DMS114 treated with DMSO at 0.1 percent for 48 hours (cell line): Measurements from ENCODE around the gene CFL1.

Source experiments
- DNase-seq: peaks from one replicate; lab custom pipeline; 2025; ENCODE audit not compliant: unreplicated experiment; lab: John Stamatoyannopoulos, UW

The CFL1 gene

DNA sequence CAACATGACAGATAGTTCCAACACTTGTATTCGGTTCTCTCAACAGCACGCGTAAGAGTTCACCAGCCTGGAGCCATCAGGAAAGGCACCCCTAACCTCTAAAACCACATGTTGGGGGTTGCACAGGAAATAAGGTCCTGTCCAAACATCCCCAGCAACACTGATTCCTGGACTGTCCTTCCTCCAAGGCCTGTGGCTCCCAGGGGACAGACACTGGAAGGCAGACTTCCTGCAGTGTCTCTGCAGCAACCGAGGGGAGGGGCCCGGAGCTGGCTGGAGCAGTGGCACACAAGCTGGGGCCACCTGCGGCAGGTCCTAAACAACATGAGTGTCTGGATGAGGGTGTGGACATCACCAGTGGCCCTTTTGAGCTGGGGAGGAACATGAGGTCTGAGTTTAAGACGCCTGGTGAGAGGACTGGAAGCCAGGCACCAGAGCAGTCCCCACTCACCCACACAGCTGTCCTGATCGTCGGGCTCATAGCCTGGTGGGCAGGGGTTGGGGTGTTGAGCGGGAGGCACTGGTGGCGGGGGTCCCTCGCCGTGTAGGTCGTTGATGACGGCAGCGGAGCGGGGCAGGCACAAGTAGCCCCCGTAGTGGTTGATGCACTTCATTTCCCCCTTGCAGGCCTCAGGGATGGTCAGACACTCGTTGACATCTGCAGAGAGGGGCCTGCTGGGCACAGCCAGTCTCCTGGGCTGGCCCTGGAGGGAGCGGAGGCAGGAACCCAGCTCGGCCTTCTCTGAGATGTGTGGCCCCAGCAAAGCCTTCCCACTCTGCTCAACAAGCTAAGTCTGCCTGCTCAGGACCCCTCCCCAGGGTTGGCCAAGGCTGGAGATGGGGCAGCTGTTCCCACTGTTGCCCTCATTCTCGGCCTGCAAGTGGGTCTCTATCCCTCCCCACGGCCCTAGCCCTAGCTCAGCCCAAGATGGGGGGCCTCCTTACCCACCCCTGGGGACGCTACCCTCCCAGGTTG lies 13.0 kb upstream of the CFL1 start:
- DNase-seq, result no peak

- DNase-seq, result no peak
These were observed 12.3 kb upstream of the CFL1 start for GRCh38 chr11:65870307-65870658.

GRCh38 chr11:65869643-65870306 lies 11.8 kb upstream of the CFL1 start:
- DNase-seq, result no peak

- DNase-seq, result no peak
These were observed 10.9 kb upstream of the CFL1 start for GRCh38 chr11:65868907-65869306.

GRCh38 chr11:65868076-65868667 lies 10.2 kb upstream of the CFL1 start:
- peak; percentile 34 for DNase-seq

DNA sequence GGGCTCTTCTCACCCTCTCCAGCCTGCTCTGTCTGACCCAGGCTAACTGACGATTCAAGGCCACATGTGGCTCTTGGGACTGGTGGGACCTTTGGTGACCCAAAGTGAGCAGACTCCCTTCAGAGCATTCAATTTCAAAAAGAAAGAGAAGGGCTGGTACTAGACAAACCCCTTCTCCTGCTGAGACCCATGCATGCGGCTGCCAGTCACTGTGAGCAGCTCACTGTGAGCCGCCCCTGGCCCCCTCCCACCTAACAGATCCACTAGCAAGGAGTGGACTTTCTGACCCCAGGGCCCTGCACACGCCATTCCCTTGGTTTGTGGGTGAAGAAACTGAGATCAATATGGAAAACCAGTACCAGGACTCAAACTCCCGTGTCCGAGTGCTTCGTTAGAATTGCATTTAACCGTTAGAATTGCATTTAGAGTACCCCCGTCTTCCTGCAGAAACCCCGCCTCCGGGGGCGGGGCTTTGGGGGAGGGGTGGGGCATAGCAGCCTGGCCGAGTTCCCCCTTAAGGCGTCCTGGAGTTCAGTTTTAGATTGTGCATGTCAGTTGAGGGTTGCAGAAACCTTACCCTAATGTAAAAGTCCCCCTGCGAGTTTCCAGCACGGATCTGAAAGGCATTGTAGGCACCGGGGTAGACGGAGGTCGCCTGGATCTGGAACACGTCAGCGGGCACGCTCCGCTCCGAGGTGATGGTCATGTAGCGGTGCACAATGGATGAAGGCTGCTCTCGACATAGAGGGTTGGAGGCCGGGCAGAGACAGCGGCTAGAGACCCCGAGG lies 9.5 kb upstream of the CFL1 start:
- DNase-seq, result no peak

DNA sequence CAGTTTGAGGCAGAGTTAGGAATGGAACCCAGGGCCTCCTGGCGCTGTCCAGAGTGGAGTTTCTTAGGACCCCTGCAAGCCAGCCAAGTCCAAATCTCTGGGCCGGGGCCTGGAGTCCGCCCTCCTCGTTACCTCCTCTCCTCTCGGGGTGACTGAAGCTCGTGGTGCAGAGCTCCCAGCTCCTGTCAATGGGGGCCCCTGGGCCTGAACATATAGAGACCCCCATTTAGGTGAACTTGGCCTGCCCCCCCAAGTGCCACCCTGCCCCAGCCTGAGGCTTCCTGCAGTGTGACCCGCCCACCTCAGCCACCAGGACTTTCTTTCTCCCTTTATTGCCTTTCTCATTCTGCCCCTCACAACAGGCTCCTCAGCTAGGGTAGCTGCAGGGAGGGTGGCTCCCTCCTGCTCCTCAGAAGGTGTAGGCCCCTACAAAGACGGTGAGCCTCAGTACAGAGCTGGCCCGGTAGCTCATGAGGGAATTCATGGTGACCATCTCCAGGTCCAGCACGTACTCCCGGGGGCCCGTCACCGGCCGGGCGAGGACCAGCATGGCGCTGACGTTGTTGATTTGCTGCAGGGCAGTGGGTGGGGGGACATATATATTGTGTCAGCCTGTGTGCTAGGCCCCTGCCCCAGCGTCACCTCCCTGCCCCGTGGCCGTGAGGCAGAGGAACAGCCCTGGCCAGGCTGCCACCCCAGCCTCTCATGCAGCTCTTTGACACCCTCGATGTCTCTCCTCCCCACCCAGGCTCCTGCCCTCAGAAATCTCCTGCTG lies 8.7 kb upstream of the CFL1 start:
- no peak for DNase-seq

GRCh38 chr11:65865550-65866172 lies 7.7 kb upstream of the CFL1 start:
- no peak for DNase-seq

DNA sequence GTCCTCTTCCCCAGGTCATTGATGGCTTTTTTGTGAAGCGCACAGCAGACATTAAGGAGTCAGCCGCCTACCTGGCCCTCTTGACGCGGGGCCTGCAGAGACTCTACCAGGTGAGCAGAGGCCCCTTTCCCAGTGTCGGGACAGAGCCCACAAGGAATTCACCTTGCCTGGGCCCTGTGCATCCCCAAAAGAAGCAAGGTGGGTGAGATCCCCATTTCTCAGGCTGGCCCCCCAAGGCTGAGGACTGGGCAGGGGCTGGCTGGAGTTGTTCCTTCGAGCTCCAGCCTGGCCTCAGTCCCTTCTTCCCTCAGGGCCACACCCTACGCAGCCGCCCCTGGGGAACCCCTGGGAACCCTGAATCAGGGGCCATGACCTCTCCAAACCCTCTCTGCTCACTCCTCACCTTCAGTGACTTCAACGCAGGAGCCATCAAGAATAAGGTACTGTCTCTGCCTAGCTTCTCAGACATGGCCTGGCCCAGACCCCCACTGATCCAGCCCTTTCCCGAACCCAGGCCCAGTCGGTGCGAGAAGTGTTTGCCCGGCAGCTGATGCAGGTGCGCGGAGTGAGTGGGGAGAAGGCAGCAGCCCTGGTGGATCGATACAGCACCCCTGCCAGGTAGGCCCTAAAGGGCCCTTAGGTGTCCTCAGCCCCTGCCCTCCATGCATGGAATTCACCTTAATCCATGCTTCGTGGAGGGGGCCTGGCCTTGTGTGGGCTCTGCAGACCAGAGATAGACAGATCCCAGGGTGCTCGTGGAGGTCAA lies 6.9 kb upstream of the CFL1 start:
- no peak for DNase-seq

GRCh38 chr11:65863889-65864705 lies 6.1 kb upstream of the CFL1 start:
- no peak for DNase-seq

DNA sequence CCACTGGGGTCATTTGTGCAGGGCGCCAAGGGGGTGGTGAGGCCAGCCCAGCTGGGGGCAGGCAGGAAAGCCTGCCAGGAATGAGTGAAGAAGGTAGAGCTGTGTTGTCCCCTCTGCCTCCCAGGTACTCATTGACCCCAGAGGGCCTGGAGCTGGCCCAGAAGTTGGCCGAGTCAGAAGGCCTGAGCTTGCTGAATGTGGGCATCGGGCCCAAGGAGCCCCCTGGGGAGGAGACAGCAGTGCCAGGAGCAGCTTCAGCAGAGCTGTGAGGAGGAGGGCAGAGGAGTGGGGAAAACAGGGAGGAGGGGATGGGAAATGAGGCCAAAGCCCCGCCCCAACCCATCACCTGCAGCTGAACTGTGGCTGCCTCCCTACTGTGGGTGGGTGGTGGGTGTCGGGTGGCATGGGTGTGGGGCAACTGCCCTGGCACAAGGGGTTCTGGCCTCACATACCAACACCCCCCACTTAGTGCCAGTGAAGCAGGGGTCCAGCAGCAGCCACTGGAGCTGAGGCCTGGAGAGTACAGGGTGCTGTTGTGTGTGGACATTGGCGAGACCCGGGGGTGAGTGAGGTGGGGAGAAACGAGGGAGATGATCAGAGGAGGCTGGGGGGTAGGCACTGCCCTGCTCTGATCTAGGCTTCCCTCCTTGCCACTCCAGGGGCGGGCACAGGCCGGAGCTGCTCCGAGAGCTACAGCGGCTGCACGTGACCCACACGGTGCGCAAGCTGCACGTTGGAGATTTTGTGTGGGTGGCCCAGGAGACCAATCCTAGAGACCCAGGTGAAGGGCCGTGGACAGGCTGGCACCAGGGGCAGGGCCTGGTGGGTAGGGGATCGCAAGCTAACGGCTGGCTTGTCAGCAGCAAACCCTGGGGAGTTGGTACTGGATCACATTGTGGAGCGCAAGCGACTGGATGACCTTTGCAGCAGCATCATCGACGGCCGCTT lies 5.2 kb upstream of the CFL1 start:
- no peak for DNase-seq

DNA sequence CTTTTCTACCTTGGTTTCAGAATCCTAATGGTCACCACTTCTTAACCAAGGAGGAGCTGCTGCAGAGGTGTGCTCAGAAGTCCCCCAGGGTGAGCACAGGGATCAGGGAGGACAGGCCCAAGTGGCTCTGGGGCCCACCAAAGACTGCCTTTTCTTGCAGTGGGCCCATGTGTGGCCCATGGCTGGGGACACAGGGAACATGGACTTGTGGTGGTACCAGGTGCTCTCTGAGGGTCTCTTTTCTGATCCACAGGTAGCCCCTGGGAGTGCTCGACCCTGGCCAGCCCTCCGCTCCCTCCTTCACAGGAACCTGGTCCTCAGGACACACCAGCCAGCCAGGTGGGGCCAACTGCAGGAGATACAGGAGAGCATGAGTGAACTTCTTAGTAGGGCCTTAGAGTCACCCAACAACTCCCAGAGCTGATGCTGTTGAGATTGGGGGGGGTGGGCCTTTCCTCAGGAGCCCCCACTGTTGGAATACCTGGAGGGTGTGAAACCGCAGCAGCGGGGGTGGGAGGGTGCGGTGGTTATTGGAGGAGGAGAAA lies 4.3 kb upstream of the CFL1 start:
- no peak for DNase-seq

DNA sequence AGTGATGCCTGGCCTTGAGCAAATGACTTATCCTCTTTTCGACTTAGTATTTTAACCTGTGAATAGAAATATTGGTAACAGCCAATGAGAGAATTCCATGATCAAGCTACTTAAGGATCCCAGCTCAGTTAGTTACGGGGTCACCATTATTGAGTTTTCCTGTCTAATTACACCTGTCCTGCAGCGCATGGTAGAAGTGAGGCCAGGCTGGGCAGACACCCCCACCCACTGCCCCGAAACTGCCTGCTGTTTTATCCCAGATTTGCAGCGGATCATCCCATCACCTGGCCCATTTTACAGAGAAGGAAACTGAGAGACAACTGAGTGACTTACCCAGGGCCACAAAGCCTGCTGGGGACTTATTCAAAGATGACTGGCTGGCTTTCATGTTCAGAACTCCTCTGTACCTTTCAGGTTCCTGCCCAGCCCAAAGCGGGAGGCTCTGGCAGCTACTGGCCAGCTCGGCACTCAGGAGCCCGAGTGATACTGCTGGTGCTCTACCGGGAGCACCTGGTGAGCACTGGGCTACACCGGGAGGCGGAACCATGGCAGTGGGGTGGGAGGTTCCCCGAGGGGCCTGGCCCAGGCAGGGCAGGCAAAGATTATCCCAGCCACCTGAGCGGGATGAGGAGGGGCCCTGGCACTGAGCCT lies 3.7 kb upstream of the CFL1 start:
- DNase-seq, result no peak

DNA sequence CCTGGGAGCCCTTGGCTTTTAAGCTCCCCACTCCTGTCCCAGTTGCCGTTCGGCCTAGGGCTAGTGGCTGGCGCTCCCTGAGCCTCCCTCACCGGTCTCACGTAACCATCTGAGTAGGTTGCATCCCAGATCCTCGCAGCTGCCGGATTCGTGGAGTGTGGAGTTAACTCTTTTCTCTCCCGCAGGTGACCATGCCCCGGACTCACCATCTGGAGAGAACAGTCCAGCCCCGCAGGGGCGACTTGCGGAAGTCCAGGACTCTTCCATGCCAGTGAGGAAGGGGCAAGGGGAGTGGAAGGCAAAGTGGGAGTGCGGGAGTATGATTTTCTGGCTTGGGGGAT lies 3.2 kb upstream of the CFL1 start:
- DNase-seq, result no peak

DNA sequence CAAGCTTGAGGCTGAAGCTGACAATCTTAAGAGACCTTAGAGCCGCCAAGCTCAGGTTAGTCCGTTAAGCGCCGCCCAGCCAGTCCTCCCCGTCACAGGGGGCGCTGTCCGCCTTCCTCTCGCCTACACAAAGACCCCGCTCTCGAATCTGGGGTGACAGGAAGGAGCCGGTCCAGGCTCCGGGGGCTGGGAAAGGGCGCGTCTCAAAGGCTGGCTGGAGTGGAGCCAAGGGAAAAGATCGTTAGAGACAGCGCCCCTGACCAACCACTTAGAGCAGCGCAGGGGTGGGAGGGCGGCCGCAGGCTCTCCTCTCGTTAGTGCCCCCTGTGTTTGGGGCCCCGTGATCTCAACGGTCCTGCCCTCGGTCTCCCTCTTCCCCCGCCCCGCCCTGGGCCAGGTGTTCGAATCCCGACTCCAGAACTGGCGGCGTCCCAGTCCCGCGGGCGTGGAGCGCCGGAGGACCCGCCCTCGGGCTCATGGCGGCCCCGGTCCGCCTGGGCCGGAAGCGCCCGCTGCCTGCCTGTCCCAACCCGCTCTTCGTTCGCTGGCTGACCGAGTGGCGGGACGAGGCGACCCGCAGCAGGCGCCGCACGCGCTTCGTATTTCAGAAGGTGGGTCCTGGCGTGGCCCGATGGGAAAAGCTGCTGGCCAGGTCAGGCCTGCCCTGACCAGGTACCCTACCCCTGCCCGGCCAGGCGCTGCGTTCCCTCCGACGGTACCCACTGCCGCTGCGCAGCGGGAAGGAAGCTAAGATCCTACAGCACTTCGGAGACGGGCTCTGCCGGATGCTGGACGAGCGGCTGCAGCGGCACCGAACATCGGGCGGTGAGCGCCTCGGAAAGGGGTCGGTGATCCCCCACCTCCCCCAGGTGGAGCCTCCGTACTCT lies 2.5 kb upstream of the CFL1 start, which contains the start of gene MUS81:
Gene MUS81 (plus strand): TSS at position 156 of the 887 bp plus-strand sequence. CDS start 321 bp downstream, at position 477.
- peak; percentile 89 for DNase-seq
